Tibial artery (tissue), 4 donors: ENCODE data around the gene FEM1A.
"Not testable (repeated sequence)": the region's sequence is repeated elsewhere in the genome, so short reads cannot be mapped to it uniquely, and the experiment has no call there.

Experiments used
- DNase-seq, 2 donors: peaks; one replicate each; pipeline ENCODE4 v3.0.0-alpha.2; 2019
- H3K27ac ChIP-seq, 2 donors: fragments of 200-600 bp; sonication (generic) in 1 of 2; 1 replicate in 1 of 2; 2 replicates in 1 of 2; pipeline ENCODE4 v1.5.1; 2018 to 2019; ENCODE audit warnings: mild to moderate bottlenecking in 1 of 2
- H3K27me3 ChIP-seq, 2 donors: fragments of 200-600 bp; sonication (generic) in 1 of 2; one replicate each; pipeline versions ENCODE4 v1.5.1 to v1.6.0; 2016 to 2019
- H3K36me3 ChIP-seq, 3 donors: fragments of 200-600 bp; sonication (generic) in 2 of 3; one replicate each; pipeline ENCODE4 v1.5.1; 2016 to 2019; ENCODE audit warnings: mild to moderate bottlenecking in 2 of 3
- H3K4me1 ChIP-seq, 4 donors: fragments of 200-600 bp; sonication (generic) in 2 of 4; 1 replicate in 3 of 4; 2 replicates in 1 of 4; pipeline ENCODE4 v1.5.1; 2016 to 2019
- H3K4me3 ChIP-seq, 2 donors: fragments of 200-600 bp; sonication (generic) in 1 of 2; 1 replicate in 1 of 2; 2 replicates in 1 of 2; pipeline ENCODE4 v1.5.1; 2018 to 2019; ENCODE audit warnings: mild to moderate bottlenecking in 2 of 2
- H3K9me3 ChIP-seq, 3 donors: fragments of 200-600 bp; sonication (generic) in 1 of 3; one replicate each; pipeline ENCODE4 v1.5.1; 2016 to 2019
- CTCF ChIP-seq, 2 experiments: fragments of 200-600 bp in 1 of 2; fragments of 450-650 bp in 1 of 2; IDR thresholded peaks; one replicate each; pipeline ENCODE4 v1.5.1; 2017 to 2019; ENCODE audit warnings: antibody characterized with exemption in 2 of 2, mild to moderate bottlenecking in 1 of 2, moderate library complexity in 1 of 2
- intact Hi-C: fragments of 100-400 bp; cut with DNase I; formaldehyde crosslinking; loops from one replicate; pipeline ENCODE4 v1.15.0; 2023; ENCODE audit warnings: low total_unique reads

Gene FEM1A

GRCh38 chr19:4821265-4821664, 29.7 kb downstream of the FEM1A start:
- Histone ChIP-seq H3K4me3 (no peak overlapping the region), H3K27me3 (no peaks in the 10 kb centered on the region), H3K9me3 (no peaks in the 10 kb centered on the region), H3K27ac (no peak overlapping the region), H3K4me1 (peaks cover 0 to 4% (median under 1%) of the 10 kb centered on the region in 4 donors), H3K36me3 (peaks cover 26 to 55% (median 29%) of the 10 kb centered on the region in 3 donors)
- no peak for DNase-seq
- no peak for TF ChIP-seq CTCF (IDR thresholded peaks at IDR 0.05)
- intact Hi-C loops: no loop called here

GRCh38 chr19:4822354-4822753, 30.8 kb downstream of the FEM1A start:
- intact Hi-C loops: not testable (repeated sequence)

GRCh38 chr19:4823577-4823976, 32.0 kb downstream of the FEM1A start:
- Histone ChIP-seq H3K9me3 (no peaks in the 10 kb centered on the region), H3K27me3 (no peaks in the 10 kb centered on the region), H3K36me3 (peaks cover 5 to 32% (median 6%) of the 10 kb centered on the region in 3 donors), H3K27ac (no peak overlapping the region), H3K4me3 (no peak overlapping the region), H3K4me1 (peaks cover 0 to under 1% (median 0%) of the 10 kb centered on the region in 4 donors)
- no peak for TF ChIP-seq CTCF (IDR thresholded peaks at IDR 0.05)
- DNase-seq: no peak
- intact Hi-C loops: no loop called here

More at GRCh38 chr19:4822354-4822753, 30.8 kb downstream of the FEM1A start:
- not testable (repeated sequence) for H3K27ac ChIP-seq, H3K27me3 ChIP-seq, H3K4me3 ChIP-seq, H3K9me3 ChIP-seq, DNase-seq, H3K4me1 ChIP-seq
- peaks cover 15 to 44% (median 18%) of the 10 kb centered on the region in 3 donors for H3K36me3 ChIP-seq

- Histone ChIP-seq H3K9me3 (no peaks in the 10 kb centered on the region), H3K27ac (peak overlapping the region; percentile 6 to 21), H3K4me1 (peaks cover 0 to 28% (median 18%) of the 10 kb centered on the region in 4 donors), H3K27me3 (no peaks in the 10 kb centered on the region), H3K4me3 (no peak overlapping the region), H3K36me3 (peaks cover 0 to 8% (median 0%) of the 10 kb centered on the region in 3 donors)
- no peak for DNase-seq
- intact Hi-C loops: no loop called here
- TF ChIP-seq CTCF (IDR thresholded peaks at IDR 0.05): no peak
Observed at GRCh38 chr19:4829001-4829712, 37.6 kb downstream of the FEM1A start.

- intact Hi-C loops: no loop called here
- no peak for TF ChIP-seq CTCF (IDR thresholded peaks at IDR 0.05)
- Histone ChIP-seq H3K4me3 (peak overlapping the region; percentile 82 to 83), H3K27ac (peak overlapping the region; percentile 95 to 96), H3K9me3 (no peaks in the 10 kb centered on the region), H3K36me3 (no peaks in the 10 kb centered on the region), H3K27me3 (no peaks in the 10 kb centered on the region), H3K4me1 (peaks cover 0 to 28% (median 18%) of the 10 kb centered on the region in 4 donors)
- DNase-seq: no peak
Observed at GRCh38 chr19:4830332-4830731, 38.8 kb downstream of the FEM1A start.

- no peak for TF ChIP-seq CTCF (IDR thresholded peaks at IDR 0.05)
- Histone ChIP-seq H3K27me3 (no peaks in the 10 kb centered on the region), H3K36me3 (no peaks in the 10 kb centered on the region), H3K4me1 (peaks cover 0 to 28% (median 18%) of the 10 kb centered on the region in 4 donors), H3K9me3 (no peaks in the 10 kb centered on the region), H3K27ac (peak overlapping the region; percentile 95 to 96), H3K4me3 (peak overlapping the region; percentile 82 to 83)
- DNase-seq: no peak
- intact Hi-C loops: no loop called here
Observed at GRCh38 chr19:4830768-4831265, 39.3 kb downstream of the FEM1A start.
